GM12892 (cell line): ENCODE measurements around the gene ZNF525.

ENCODE experiments used
- POLR2A ChIP-seq: IDR thresholded peaks from 2 replicates; pipeline ENCODE4 v1.6.1; 2011; ENCODE audit warnings: low read depth, low read length, control low read depth
- POLR2AphosphoS5 ChIP-seq: IDR thresholded peaks from 2 replicates; pipeline ENCODE4 v1.6.1; 2011; ENCODE audit warnings: low read depth, low read length, control low read depth
- TAF1 ChIP-seq: IDR thresholded peaks from 2 replicates; pipeline ENCODE4 v1.6.1; 2011; ENCODE audit warnings: low read depth, mild to moderate bottlenecking, control low read depth, low read length, borderline replicate concordance

DNA sequence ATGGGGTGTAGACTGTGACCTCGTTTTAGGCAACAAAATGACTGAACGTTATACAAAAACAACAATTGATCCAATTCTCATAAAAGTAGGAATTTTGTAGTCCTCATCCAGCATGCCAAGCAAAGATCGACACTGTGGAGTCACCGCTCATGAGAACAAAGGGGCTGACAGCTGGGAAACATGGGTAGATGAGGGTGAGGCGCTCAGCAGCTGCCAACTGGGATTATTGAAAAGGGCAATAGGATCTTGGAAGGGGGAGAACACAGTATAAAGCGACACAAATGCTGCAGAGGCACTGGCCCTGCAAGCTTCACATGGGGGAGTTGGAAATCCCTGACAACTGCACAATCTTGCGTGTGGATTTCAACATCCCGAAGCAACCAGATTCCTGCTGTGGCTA is 24.1 kb downstream of the ZNF525 start:
- no peak for TF ChIP-seq POLR2A
- TF ChIP-seq POLR2AphosphoS5: no peak
- TF ChIP-seq TAF1: no peak
